Ishikawa (cell line): ENCODE results near the gene NEU4.

ENCODE experiments used
- CEBPB ChIP-seq: IDR thresholded peaks from 2 replicates; pipeline ENCODE4 v1.6.1; 2012
- FOXM1 ChIP-seq: IDR thresholded peaks from 2 replicates; pipeline ENCODE4 v1.6.1; 2012; ENCODE audit warnings: low read depth, borderline replicate concordance
- NFIC ChIP-seq: IDR thresholded peaks from 2 replicates; pipeline ENCODE4 v1.6.1; 2012
- REST ChIP-seq: IDR thresholded peaks from 2 replicates; pipeline ENCODE4 v1.6.1; 2012; ENCODE audit warnings: low read depth, mild to moderate bottlenecking
- TAF1 ChIP-seq: IDR thresholded peaks from 2 replicates; pipeline ENCODE4 v1.6.1; 2012; ENCODE audit warnings: low read depth, mild to moderate bottlenecking
- TEAD4 ChIP-seq: IDR thresholded peaks from 2 replicates; pipeline ENCODE4 v1.6.1; 2012
- TF ChIP-seq, protein P1 (sequence below): IDR thresholded peaks from 2 replicates; pipeline ENCODE4 v1.6.1; 2012
- TF ChIP-seq, protein P2 (sequence below): IDR thresholded peaks from 2 replicates; pipeline ENCODE4 v1.6.1; 2012

GRCh38 chr2:241833101-241833663, 24.2 kb downstream of the NEU4 start:
- TF ChIP-seq REST (no peak), CEBPB (no peak), FOXM1 (no peak), NFIC (no peak), TAF1 (no peak), TEAD4 (no peak)
- TF ChIP-seq, protein P1, sequence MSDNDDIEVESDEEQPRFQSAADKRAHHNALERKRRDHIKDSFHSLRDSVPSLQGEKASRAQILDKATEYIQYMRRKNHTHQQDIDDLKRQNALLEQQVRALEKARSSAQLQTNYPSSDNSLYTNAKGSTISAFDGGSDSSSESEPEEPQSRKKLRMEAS, result no peak
- TF ChIP-seq, protein P2, sequence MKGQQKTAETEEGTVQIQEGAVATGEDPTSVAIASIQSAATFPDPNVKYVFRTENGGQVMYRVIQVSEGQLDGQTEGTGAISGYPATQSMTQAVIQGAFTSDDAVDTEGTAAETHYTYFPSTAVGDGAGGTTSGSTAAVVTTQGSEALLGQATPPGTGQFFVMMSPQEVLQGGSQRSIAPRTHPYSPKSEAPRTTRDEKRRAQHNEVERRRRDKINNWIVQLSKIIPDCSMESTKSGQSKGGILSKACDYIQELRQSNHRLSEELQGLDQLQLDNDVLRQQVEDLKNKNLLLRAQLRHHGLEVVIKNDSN, result no peak
